HEK293 (cell line): ENCODE measurements around the gene KRT80.

Experiments used
- BCL11B ChIP-seq: fragments of 450-650 bp; formaldehyde crosslinking; IDR thresholded peaks from 2 replicates; pipeline ENCODE4 v1.5.1; 2016; ENCODE audit warnings: low read depth, missing biosample characterization, missing genetic modification characterization
- CTCF ChIP-seq: fragments of 450-650 bp; formaldehyde crosslinking; IDR thresholded peaks from 2 replicates; pipeline ENCODE4 v1.5.1; 2016; ENCODE audit warnings: missing biosample characterization, missing genetic modification characterization
- MZF1 ChIP-seq: fragments of 450-650 bp; formaldehyde crosslinking; IDR thresholded peaks from 2 replicates; pipeline ENCODE4 v1.5.1; 2017; ENCODE audit warnings: missing biosample characterization, missing genetic modification characterization, borderline replicate concordance
- REST ChIP-seq: fragments of 450-650 bp; formaldehyde crosslinking; IDR thresholded peaks from 2 replicates; pipeline ENCODE4 v1.5.1; 2016; ENCODE audit warnings: missing biosample characterization, missing genetic modification characterization
- ZBTB11 ChIP-seq: fragments of 450-650 bp; formaldehyde crosslinking; conservative IDR thresholded peaks from 2 replicates; pipeline ENCODE4 v1.5.1; 2016; ENCODE audit warnings: low read depth, missing biosample characterization, missing genetic modification characterization
- ZNF121 ChIP-seq: fragments of 450-650 bp; formaldehyde crosslinking; IDR thresholded peaks from 2 replicates; pipeline ENCODE4 v1.5.1; 2016; ENCODE audit warnings: missing biosample characterization, missing genetic modification characterization
- ZNF521 ChIP-seq: fragments of 450-650 bp; formaldehyde crosslinking; IDR thresholded peaks from 2 replicates; pipeline ENCODE4 v1.5.1; 2017; ENCODE audit warnings: missing biosample characterization, mild to moderate bottlenecking, missing genetic modification characterization
- ZNF580 ChIP-seq: fragments of 450-650 bp; formaldehyde crosslinking; IDR thresholded peaks from 2 replicates; pipeline ENCODE4 v1.5.1; 2016; ENCODE audit warnings: missing biosample characterization, missing genetic modification characterization
- ZNF707 ChIP-seq: fragments of 450-650 bp; formaldehyde crosslinking; IDR thresholded peaks from 2 replicates; pipeline ENCODE4 v1.5.1; 2016; ENCODE audit warnings: missing biosample characterization, missing genetic modification characterization
- ZSCAN18 ChIP-seq: fragments of 450-650 bp; formaldehyde crosslinking; IDR thresholded peaks from 2 replicates; pipeline ENCODE4 v1.5.1; 2016; ENCODE audit warnings: missing biosample characterization, missing genetic modification characterization

GRCh38 chr12:52178443-52178842 is 13.4 kb downstream of the KRT80 start:
- TF ChIP-seq REST (tag by site-specific recombination), result no peak
- no peak for TF ChIP-seq BCL11B (tag by site-specific recombination)
- TF ChIP-seq ZNF521 (tag by site-specific recombination), result no peak
- TF ChIP-seq CTCF (tag by site-specific recombination), result no peak
- no peak for TF ChIP-seq ZSCAN18 (tag by site-specific recombination)
- TF ChIP-seq MZF1, result no peak
- TF ChIP-seq ZBTB11, result no peak
- TF ChIP-seq ZNF121 (tag by site-specific recombination), result no peak
- no peak for TF ChIP-seq ZNF580 (tag by site-specific recombination)
- TF ChIP-seq ZNF707 (tag by site-specific recombination), result no peak
